ENCODE measurements around the gene MAPK10. TPM values are rescaled to one million over a fixed set of nuclear protein-coding genes. Genes with fewer than 3 reads are reported as not detected.
"Not testable (repeated sequence)": the region's sequence is repeated elsewhere in the genome, so short reads cannot be mapped to it uniquely, and the experiment has no call there.

MAPK10 gene
- total and polyA plus RNA-seq, 2 donors (not counting 1 experiment from before 2014, with no cell fraction given), result 3.8 to 20.0 TPM

DNA sequence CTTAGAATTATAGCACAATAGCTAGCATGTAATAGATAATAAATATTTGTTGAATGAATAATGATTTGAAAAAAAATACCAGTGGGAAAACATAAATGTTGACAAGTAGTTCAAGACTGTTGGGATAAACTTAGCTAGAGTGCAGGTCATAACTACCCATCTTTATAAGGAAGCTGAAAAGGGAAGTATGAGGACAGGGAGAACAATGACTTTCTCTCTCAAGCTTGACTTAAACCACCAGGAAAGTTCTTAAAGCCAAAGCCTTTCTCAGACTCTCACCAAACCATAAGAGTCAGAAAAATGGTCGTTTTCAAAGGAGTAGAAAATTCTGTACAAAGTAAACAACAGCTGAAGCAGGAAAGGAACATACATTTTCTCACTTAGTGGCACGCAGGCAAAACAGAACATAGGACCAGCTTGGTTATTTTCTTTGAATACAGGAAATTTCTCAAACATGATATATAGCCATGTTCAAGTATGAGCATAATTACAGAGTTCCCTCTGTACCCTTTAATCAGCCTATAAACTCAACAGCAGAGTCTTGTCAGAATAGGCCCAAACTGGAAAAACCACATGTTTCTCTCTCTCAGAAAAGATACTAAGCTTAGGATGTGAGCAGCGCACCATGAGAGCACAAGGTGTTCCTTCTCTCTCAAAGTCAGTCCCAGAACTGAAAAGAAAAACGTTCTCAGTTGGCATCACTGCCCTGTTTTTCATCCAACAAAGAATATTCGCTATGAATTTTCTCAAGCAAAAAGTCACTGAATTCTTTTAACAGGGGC is 28.7 kb downstream of the MAPK10 start:
- Histone ChIP-seq H3K9me3 (ENCODE audit: control insufficient read depth, insufficient read depth, low read depth, low read length) (no peaks in the 10 kb centered on the region), H3K79me2 (ENCODE audit: control insufficient read depth, insufficient read depth, low read length) (no peaks in the 10 kb centered on the region), H3K27me3 (ENCODE audit: control insufficient read depth, insufficient read depth, low read length) (no peaks in the 10 kb centered on the region), H3K36me3 (ENCODE audit: control insufficient read depth, insufficient read depth, low read length) (no peaks in the 10 kb centered on the region), H2AFZ (ENCODE audit: low read length) (no peak overlapping the region), H4K20me1 (ENCODE audit: control insufficient read depth, extremely low read depth, insufficient read depth, low read length) (no peaks in the 10 kb centered on the region), H3K4me1 (ENCODE audit: control insufficient read depth, extremely low read depth, insufficient read depth, low read length) (no peaks in the 10 kb centered on the region), H3K4me2 (ENCODE audit: extremely low read depth, insufficient read depth, low read length) (no peak overlapping the region), H3K27ac (ENCODE audit: insufficient read depth, low read length) (no peak overlapping the region), H3K9ac (ENCODE audit: insufficient read depth, low read length) (no peak overlapping the region), H3K4me3 (replicated peaks in 1 of 4; ENCODE audit: control extremely low read depth in 1 of 4, insufficient read depth in 1 of 4, low read depth in 3 of 4, low read length in 4 of 4) (no peak overlapping the region)
- no peak for DNase-seq (ENCODE audit: low read depth in 2 of 2)
- TF ChIP-seq, protein P1, sequence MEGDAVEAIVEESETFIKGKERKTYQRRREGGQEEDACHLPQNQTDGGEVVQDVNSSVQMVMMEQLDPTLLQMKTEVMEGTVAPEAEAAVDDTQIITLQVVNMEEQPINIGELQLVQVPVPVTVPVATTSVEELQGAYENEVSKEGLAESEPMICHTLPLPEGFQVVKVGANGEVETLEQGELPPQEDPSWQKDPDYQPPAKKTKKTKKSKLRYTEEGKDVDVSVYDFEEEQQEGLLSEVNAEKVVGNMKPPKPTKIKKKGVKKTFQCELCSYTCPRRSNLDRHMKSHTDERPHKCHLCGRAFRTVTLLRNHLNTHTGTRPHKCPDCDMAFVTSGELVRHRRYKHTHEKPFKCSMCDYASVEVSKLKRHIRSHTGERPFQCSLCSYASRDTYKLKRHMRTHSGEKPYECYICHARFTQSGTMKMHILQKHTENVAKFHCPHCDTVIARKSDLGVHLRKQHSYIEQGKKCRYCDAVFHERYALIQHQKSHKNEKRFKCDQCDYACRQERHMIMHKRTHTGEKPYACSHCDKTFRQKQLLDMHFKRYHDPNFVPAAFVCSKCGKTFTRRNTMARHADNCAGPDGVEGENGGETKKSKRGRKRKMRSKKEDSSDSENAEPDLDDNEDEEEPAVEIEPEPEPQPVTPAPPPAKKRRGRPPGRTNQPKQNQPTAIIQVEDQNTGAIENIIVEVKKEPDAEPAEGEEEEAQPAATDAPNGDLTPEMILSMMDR (conservative IDR thresholded peaks at IDR 0.05 in 1 of 2, IDR thresholded peaks at IDR 0.05 in 1 of 2; ENCODE audit: low read depth in 1 of 2, low read length in 2 of 2), result no peak
- TF ChIP-seq EZH2 (IDR thresholded peaks at IDR 0.05; ENCODE audit: low read length, missing control alignments), result no peak

DNA sequence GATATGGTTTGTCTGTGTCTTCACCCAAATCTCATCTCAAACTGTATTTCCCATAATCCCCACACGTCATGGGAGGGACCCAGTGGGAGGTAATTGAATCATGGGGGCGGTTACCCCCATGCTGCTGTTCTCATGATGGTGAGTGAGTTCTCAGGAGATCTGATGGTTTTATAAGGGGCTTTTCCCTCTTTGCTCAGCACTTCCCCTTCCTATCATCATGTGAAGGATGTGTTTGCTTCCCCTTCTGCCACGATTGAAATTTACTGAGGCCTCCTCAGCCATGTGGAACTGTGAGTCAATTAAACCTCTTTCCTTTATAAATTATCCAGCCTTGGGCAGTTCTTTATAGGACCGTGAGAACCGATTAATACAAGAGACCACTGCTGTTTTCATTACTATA is 29.4 kb downstream of the MAPK10 start:
- H3K9ac ChIP-seq (ENCODE audit: insufficient read depth, low read length); H3K4me1 ChIP-seq (ENCODE audit: control insufficient read depth, extremely low read depth, insufficient read depth, low read length); H3K4me2 ChIP-seq (ENCODE audit: extremely low read depth, insufficient read depth, low read length); H3K27ac ChIP-seq (ENCODE audit: insufficient read depth, low read length); H3K79me2 ChIP-seq (ENCODE audit: control insufficient read depth, insufficient read depth, low read length); H3K9me3 ChIP-seq (ENCODE audit: control insufficient read depth, insufficient read depth, low read depth, low read length); H2AFZ ChIP-seq (ENCODE audit: low read length); H3K4me3 ChIP-seq (replicated peaks in 1 of 4; ENCODE audit: control extremely low read depth in 1 of 4, insufficient read depth in 1 of 4, low read depth in 3 of 4, low read length in 4 of 4); H3K36me3 ChIP-seq (ENCODE audit: control insufficient read depth, insufficient read depth, low read length); H3K27me3 ChIP-seq (ENCODE audit: control insufficient read depth, insufficient read depth, low read length); H4K20me1 ChIP-seq (ENCODE audit: control insufficient read depth, extremely low read depth, insufficient read depth, low read length); DNase-seq (ENCODE audit: low read depth in 2 of 2): not testable (repeated sequence)

DNA sequence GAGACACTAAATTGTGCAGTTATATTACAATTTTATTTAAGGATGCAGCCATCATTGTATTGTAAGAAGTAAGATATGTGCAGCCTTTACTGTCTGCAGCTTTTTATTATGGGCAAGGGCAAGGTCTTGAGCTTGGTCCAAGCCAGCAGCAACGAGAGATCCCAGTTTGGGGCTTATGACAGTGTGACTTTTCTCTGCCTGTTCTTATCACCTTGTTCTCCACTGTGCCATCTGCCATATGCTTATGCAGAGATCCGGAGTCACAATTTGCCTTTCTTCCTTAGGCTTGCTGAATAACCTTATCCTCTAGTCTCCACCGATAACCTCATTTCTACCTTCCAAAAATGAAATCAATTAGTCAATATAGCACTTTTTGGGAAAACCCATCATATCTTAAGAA is 30.4 kb downstream of the MAPK10 start:
- Histone ChIP-seq H4K20me1 (ENCODE audit: control insufficient read depth, extremely low read depth, insufficient read depth, low read length) (no peaks in the 10 kb centered on the region), H3K4me2 (ENCODE audit: extremely low read depth, insufficient read depth, low read length) (no peak overlapping the region), H3K4me3 (replicated peaks in 1 of 4; ENCODE audit: control extremely low read depth in 1 of 4, insufficient read depth in 1 of 4, low read depth in 3 of 4, low read length in 4 of 4) (no peak overlapping the region), H3K27ac (ENCODE audit: insufficient read depth, low read length) (no peak overlapping the region), H3K27me3 (ENCODE audit: control insufficient read depth, insufficient read depth, low read length) (no peaks in the 10 kb centered on the region), H3K4me1 (ENCODE audit: control insufficient read depth, extremely low read depth, insufficient read depth, low read length) (no peaks in the 10 kb centered on the region), H3K79me2 (ENCODE audit: control insufficient read depth, insufficient read depth, low read length) (no peaks in the 10 kb centered on the region), H3K9me3 (ENCODE audit: control insufficient read depth, insufficient read depth, low read depth, low read length) (no peaks in the 10 kb centered on the region), H2AFZ (ENCODE audit: low read length) (no peak overlapping the region), H3K36me3 (ENCODE audit: control insufficient read depth, insufficient read depth, low read length) (no peaks in the 10 kb centered on the region), H3K9ac (ENCODE audit: insufficient read depth, low read length) (no peak overlapping the region)
- TF ChIP-seq, protein P1 (conservative IDR thresholded peaks at IDR 0.05 in 1 of 2, IDR thresholded peaks at IDR 0.05 in 1 of 2; ENCODE audit: low read depth in 1 of 2, low read length in 2 of 2), result no peak
- TF ChIP-seq EZH2 (IDR thresholded peaks at IDR 0.05; ENCODE audit: low read length, missing control alignments), result no peak
- no peak for DNase-seq (ENCODE audit: low read depth in 2 of 2)

Data from fibroblast of lung (primary cell).